GM12891 (cell line): ENCODE results near the gene CALY.

Experiments
- POLR2A ChIP-seq: IDR thresholded peaks from 2 replicates; pipeline ENCODE4 v1.6.1; 2011; ENCODE audit warnings: low read depth, low read length, control low read depth
- POLR2AphosphoS5 ChIP-seq: IDR thresholded peaks from 2 replicates; pipeline ENCODE4 v1.6.1; 2011; ENCODE audit warnings: low read depth, low read length, control low read depth
- TAF1 ChIP-seq: IDR thresholded peaks from 2 replicates; pipeline ENCODE4 v1.6.1; 2011; ENCODE audit warnings: low read depth, low read length, control low read depth

DNA sequence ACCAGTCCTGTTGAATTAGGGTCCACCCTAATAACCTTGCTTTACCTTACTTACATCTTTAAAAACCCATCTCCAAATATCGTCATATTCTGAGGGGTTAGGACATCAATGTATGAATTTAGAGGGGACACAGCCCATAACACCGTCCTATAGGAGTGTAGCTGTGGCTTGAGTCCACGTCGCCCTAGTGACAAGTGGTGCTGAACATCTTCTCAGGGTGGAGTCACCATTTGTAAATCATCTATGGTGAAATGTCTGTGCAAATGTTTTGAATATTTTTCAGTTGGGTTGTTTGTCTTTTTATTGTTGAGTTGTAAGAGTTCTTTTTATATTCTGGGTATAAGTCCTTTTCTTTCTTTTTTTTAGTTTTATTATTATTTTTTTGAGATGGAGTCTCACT, 5.3 kb upstream of the CALY start:
- TF ChIP-seq POLR2AphosphoS5 (no peak), POLR2A (no peak), TAF1 (no peak)
